Measurements from ENCODE around the gene PRRT3. TPM values are rescaled to one million over a fixed set of nuclear protein-coding genes. Genes with fewer than 3 reads are reported as not detected.

Gene PRRT3
- total and polyA plus RNA-seq, 2 experiments from 2014 or later = 4.3 to 6.9 TPM

DNA sequence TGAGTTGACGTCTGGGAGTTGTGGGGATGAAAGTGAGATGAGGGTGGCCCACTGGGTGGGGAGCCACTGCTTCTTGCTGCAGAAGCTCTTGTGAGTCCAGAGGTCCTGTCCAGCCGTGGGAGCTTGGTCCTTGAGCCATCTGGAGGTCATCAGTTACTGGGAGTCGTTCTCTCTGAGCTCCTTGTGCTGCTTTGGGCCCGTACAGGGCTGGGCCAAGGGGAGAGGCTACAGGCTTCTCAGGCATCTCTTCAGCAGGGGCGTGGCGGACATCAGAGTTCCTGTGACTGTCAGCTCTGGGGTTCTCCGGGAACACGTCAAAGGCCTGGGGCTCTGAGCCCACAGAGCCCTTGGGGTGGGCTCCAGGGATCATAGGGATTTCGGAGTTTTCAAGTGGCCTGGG is 2.6 kb downstream of the PRRT3 start:
- Histone ChIP-seq H3K9me2 (ENCODE audit: insufficient read depth) (no peaks in the 10 kb centered on the region), H3F3A (replicated peaks; ENCODE audit: low read depth) (peaks cover under 1% of the 10 kb centered on the region; the same call in 1 of the 2 replicates), H2AFZ (no peak overlapping the region), H3K36me3 (ENCODE audit: insufficient read depth) (no peaks in the 10 kb centered on the region), H3K4me2 (no peak overlapping the region), H3K4me3 (no peak overlapping the region), H4K20me1 (replicated peaks; ENCODE audit: insufficient read depth) (no peaks in the 10 kb centered on the region; the same call in 1 of the 2 replicates), H3K79me2 (replicated peaks; ENCODE audit: insufficient read depth) (no peaks in the 10 kb centered on the region), H3K27ac (ENCODE audit: low read depth) (no peak overlapping the region), H3K27me3 (ENCODE audit: insufficient read depth) (peaks cover 12% of the 10 kb centered on the region; the same call in 1 of the 2 replicates), H3K4me1 (ENCODE audit: insufficient read depth) (peaks cover 10% of the 10 kb centered on the region)
- H3K36me3 Mint-ChIP-seq (ENCODE audit: low read depth) = peaks cover 8% of the 10 kb centered on the region; the same call in 1 of the 3 replicates
- no peak for TF ChIP-seq JUNB (IDR thresholded peaks at IDR 0.05; ENCODE audit: unreplicated experiment)
- TF ChIP-seq EZH2phosphoT487 (IDR thresholded peaks at IDR 0.05; ENCODE audit: unreplicated experiment) = no peak
- no peak for TF ChIP-seq POLR2AphosphoS5 (IDR thresholded peaks at IDR 0.05; ENCODE audit: low read depth)
- TF ChIP-seq, protein P1, sequence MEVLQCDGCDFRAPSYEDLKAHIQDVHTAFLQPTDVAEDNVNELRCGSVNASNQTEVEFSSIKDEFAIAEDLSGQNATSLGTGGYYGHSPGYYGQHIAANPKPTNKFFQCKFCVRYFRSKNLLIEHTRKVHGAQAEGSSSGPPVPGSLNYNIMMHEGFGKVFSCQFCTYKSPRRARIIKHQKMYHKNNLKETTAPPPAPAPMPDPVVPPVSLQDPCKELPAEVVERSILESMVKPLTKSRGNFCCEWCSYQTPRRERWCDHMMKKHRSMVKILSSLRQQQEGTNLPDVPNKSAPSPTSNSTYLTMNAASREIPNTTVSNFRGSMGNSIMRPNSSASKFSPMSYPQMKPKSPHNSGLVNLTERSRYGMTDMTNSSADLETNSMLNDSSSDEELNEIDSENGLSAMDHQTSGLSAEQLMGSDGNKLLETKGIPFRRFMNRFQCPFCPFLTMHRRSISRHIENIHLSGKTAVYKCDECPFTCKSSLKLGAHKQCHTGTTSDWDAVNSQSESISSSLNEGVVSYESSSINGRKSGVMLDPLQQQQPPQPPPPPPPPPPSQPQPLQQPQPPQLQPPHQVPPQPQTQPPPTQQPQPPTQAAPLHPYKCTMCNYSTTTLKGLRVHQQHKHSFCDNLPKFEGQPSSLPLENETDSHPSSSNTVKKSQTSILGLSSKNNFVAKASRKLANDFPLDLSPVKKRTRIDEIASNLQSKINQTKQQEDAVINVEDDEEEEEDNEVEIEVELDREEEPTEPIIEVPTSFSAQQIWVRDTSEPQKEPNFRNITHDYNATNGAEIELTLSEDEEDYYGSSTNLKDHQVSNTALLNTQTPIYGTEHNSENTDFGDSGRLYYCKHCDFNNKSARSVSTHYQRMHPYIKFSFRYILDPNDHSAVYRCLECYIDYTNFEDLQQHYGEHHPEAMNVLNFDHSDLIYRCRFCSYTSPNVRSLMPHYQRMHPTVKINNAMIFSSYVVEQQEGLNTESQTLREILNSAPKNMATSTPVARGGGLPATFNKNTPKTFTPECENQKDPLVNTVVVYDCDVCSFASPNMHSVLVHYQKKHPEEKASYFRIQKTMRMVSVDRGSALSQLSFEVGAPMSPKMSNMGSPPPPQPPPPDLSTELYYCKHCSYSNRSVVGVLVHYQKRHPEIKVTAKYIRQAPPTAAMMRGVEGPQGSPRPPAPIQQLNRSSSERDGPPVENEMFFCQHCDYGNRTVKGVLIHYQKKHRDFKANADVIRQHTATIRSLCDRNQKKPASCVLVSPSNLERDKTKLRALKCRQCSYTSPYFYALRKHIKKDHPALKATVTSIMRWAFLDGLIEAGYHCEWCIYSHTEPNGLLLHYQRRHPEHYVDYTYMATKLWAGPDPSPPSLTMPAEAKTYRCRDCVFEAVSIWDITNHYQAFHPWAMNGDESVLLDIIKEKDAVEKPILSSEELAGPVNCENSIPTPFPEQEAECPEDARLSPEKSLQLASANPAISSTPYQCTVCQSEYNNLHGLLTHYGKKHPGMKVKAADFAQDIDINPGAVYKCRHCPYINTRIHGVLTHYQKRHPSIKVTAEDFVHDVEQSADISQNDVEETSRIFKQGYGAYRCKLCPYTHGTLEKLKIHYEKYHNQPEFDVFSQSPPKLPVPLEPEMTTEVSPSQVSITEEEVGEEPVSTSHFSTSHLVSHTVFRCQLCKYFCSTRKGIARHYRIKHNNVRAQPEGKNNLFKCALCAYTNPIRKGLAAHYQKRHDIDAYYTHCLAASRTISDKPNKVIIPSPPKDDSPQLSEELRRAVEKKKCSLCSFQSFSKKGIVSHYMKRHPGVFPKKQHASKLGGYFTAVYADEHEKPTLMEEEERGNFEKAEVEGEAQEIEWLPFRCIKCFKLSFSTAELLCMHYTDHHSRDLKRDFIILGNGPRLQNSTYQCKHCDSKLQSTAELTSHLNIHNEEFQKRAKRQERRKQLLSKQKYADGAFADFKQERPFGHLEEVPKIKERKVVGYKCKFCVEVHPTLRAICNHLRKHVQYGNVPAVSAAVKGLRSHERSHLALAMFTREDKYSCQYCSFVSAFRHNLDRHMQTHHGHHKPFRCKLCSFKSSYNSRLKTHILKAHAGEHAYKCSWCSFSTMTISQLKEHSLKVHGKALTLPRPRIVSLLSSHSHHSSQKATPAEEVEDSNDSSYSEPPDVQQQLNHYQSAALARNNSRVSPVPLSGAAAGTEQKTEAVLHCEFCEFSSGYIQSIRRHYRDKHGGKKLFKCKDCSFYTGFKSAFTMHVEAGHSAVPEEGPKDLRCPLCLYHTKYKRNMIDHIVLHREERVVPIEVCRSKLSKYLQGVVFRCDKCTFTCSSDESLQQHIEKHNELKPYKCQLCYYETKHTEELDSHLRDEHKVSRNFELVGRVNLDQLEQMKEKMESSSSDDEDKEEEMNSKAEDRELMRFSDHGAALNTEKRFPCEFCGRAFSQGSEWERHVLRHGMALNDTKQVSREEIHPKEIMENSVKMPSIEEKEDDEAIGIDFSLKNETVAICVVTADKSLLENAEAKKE (CRISPR knock-in tag; IDR thresholded peaks at IDR 0.05) = no peak
- TF ChIP-seq EZH2 (IDR thresholded peaks at IDR 0.05; ENCODE audit: low read depth, unreplicated experiment) = no peak
- TF ChIP-seq CREB1 (CRISPR knock-in tag; IDR thresholded peaks at IDR 0.05; ENCODE audit: low read depth) = no peak
- TF ChIP-seq, protein P2, sequence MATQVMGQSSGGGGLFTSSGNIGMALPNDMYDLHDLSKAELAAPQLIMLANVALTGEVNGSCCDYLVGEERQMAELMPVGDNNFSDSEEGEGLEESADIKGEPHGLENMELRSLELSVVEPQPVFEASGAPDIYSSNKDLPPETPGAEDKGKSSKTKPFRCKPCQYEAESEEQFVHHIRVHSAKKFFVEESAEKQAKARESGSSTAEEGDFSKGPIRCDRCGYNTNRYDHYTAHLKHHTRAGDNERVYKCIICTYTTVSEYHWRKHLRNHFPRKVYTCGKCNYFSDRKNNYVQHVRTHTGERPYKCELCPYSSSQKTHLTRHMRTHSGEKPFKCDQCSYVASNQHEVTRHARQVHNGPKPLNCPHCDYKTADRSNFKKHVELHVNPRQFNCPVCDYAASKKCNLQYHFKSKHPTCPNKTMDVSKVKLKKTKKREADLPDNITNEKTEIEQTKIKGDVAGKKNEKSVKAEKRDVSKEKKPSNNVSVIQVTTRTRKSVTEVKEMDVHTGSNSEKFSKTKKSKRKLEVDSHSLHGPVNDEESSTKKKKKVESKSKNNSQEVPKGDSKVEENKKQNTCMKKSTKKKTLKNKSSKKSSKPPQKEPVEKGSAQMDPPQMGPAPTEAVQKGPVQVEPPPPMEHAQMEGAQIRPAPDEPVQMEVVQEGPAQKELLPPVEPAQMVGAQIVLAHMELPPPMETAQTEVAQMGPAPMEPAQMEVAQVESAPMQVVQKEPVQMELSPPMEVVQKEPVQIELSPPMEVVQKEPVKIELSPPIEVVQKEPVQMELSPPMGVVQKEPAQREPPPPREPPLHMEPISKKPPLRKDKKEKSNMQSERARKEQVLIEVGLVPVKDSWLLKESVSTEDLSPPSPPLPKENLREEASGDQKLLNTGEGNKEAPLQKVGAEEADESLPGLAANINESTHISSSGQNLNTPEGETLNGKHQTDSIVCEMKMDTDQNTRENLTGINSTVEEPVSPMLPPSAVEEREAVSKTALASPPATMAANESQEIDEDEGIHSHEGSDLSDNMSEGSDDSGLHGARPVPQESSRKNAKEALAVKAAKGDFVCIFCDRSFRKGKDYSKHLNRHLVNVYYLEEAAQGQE (IDR thresholded peaks at IDR 0.05; ENCODE audit: unreplicated experiment) = no peak
- no peak for TF ChIP-seq NANOG (IDR thresholded peaks at IDR 0.05; ENCODE audit: borderline replicate concordance)
- TF ChIP-seq, protein P3, sequence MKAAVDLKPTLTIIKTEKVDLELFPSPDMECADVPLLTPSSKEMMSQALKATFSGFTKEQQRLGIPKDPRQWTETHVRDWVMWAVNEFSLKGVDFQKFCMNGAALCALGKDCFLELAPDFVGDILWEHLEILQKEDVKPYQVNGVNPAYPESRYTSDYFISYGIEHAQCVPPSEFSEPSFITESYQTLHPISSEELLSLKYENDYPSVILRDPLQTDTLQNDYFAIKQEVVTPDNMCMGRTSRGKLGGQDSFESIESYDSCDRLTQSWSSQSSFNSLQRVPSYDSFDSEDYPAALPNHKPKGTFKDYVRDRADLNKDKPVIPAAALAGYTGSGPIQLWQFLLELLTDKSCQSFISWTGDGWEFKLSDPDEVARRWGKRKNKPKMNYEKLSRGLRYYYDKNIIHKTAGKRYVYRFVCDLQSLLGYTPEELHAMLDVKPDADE (IDR thresholded peaks at IDR 0.05) = no peak
- no peak for TF ChIP-seq ZNF331 (CRISPR knock-in tag; IDR thresholded peaks at IDR 0.05; ENCODE audit: low read depth)
- TF ChIP-seq, protein P4, sequence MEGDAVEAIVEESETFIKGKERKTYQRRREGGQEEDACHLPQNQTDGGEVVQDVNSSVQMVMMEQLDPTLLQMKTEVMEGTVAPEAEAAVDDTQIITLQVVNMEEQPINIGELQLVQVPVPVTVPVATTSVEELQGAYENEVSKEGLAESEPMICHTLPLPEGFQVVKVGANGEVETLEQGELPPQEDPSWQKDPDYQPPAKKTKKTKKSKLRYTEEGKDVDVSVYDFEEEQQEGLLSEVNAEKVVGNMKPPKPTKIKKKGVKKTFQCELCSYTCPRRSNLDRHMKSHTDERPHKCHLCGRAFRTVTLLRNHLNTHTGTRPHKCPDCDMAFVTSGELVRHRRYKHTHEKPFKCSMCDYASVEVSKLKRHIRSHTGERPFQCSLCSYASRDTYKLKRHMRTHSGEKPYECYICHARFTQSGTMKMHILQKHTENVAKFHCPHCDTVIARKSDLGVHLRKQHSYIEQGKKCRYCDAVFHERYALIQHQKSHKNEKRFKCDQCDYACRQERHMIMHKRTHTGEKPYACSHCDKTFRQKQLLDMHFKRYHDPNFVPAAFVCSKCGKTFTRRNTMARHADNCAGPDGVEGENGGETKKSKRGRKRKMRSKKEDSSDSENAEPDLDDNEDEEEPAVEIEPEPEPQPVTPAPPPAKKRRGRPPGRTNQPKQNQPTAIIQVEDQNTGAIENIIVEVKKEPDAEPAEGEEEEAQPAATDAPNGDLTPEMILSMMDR (conservative IDR thresholded peaks at IDR 0.05; ENCODE audit: low read depth in 2 of 2) = no peak
- no peak for TF ChIP-seq STAT1 (IDR thresholded peaks at IDR 0.05; ENCODE audit: unreplicated experiment)
- TF ChIP-seq ZNF114 (CRISPR knock-in tag; IDR thresholded peaks at IDR 0.05) = no peak
- no peak for ATAC-seq
- peaks cover 17% of the 10 kb centered on the region for H3K27me3 Mint-ChIP-seq (ENCODE audit: insufficient read depth, low read depth, poor library complexity)
- no peak overlapping the region for H3K4me3 Mint-ChIP-seq
- H3K9me3 Mint-ChIP-seq = no peaks in the 10 kb centered on the region; the same call in 2 of the 3 replicates
- DNase-seq (ENCODE audit: low spot score) = no peak
- peaks cover 14% of the 10 kb centered on the region for H3K4me1 Mint-ChIP-seq
- H3K27ac Mint-ChIP-seq = no peak overlapping the region
